Neural cell (in vitro differentiated cells): Measurements from ENCODE around the gene ARHGAP40.

Experiments
- MXI1 ChIP-seq: fragments of 450-650 bp; conservative IDR thresholded peaks from 2 replicates; pipeline ENCODE4 v1.6.1; 2014; ENCODE audit warnings: antibody characterized with exemption, mild to moderate bottlenecking; ENCODE audit not compliant: poor library complexity, severe bottlenecking
- TF ChIP-seq, protein P1 (sequence below): fragments of 450-650 bp; IDR thresholded peaks from 2 replicates; pipeline ENCODE4 v1.5.1; 2014; ENCODE audit warnings: antibody characterized with exemption, mild to moderate bottlenecking, moderate library complexity; ENCODE audit not compliant: poor library complexity, severe bottlenecking

DNA sequence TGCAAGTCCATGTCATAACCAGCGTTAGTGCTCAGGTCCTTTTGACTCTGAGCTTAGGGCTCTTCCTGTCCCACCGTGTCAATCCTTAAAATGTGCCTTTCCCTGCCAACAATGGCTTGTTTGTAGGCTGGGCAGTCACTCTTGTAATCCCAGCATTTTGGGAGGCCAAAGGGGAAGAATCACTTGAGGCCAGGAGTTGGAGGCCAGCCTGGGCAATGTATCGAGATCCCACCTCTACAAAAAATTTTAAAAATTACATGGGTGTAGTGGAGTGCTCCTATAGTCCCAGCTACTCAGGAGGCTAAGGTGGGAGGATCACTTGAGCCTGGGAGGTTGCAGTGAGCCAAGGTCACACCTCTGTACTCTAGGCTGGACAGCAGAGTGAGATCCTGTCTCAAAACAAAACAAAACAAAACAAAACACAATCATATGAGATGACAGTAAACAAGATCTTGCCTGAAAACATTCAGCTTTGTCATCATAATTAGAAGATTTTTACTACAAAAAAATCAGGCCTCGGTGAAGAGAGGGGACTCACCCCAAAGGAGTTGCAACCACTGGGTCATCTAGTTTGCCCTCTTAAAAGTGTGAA, 70.2 kb downstream of the ARHGAP40 start:
- TF ChIP-seq MXI1 = no peak
- TF ChIP-seq, protein P1, sequence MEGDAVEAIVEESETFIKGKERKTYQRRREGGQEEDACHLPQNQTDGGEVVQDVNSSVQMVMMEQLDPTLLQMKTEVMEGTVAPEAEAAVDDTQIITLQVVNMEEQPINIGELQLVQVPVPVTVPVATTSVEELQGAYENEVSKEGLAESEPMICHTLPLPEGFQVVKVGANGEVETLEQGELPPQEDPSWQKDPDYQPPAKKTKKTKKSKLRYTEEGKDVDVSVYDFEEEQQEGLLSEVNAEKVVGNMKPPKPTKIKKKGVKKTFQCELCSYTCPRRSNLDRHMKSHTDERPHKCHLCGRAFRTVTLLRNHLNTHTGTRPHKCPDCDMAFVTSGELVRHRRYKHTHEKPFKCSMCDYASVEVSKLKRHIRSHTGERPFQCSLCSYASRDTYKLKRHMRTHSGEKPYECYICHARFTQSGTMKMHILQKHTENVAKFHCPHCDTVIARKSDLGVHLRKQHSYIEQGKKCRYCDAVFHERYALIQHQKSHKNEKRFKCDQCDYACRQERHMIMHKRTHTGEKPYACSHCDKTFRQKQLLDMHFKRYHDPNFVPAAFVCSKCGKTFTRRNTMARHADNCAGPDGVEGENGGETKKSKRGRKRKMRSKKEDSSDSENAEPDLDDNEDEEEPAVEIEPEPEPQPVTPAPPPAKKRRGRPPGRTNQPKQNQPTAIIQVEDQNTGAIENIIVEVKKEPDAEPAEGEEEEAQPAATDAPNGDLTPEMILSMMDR = no peak
